Endodermal cell (in vitro differentiated cells): ENCODE data around the gene TNFRSF21. TPM values are rescaled to one million over a fixed set of nuclear protein-coding genes. Genes with fewer than 3 reads are reported as not detected.

Experiments
- DNase-seq: peaks from one replicate; pipeline ENCODE4 v3.0.0-alpha.2; 2017
- H3K27ac ChIP-seq: 2 replicates; pipeline ENCODE4 v1.5.1; 2013; ENCODE audit warnings: mild to moderate bottlenecking, low read depth, low read length, moderate library complexity
- H3K27me3 ChIP-seq: 2 replicates; pipeline ENCODE4 v1.6.1; 2013; ENCODE audit warnings: mild to moderate bottlenecking, low read length, moderate library complexity; ENCODE audit not compliant: insufficient read depth, control insufficient read depth, poor library complexity, severe bottlenecking
- H3K36me3 ChIP-seq: 2 replicates; pipeline ENCODE4 v1.7.0; 2013; ENCODE audit warnings: mild to moderate bottlenecking, low read length, moderate library complexity; ENCODE audit not compliant: control insufficient read depth, insufficient read depth
- H3K4me1 ChIP-seq: one replicate; pipeline ENCODE4 v1.7.0; 2013; ENCODE audit warnings: low read length; ENCODE audit not compliant: control insufficient read depth, insufficient read depth
- H3K4me3 ChIP-seq: 2 replicates; pipeline ENCODE4 v1.5.1; 2013; ENCODE audit warnings: mild to moderate bottlenecking, low read length, moderate library complexity
- H3K9ac ChIP-seq: 2 replicates; pipeline ENCODE4 v1.6.1; 2013; ENCODE audit warnings: mild to moderate bottlenecking, low read length, moderate library complexity; ENCODE audit not compliant: poor library complexity, severe bottlenecking; ENCODE audit errors: extremely low read depth
- H3K9me3 ChIP-seq: 2 replicates; pipeline ENCODE4 v1.6.1; 2013; ENCODE audit warnings: mild to moderate bottlenecking, low read length, moderate library complexity; ENCODE audit not compliant: control insufficient read depth
- H3K27ac Mint-ChIP-seq: 2 replicates; pipeline ENCODE4 v1.8.0; 2020; ENCODE audit warnings: mixed read lengths
- H3K27me3 Mint-ChIP-seq: 2 replicates; pipeline ENCODE4 v1.8.0; 2021; ENCODE audit warnings: mild to moderate bottlenecking, mixed read lengths; ENCODE audit not compliant: insufficient read depth
- H3K36me3 Mint-ChIP-seq: 2 replicates; pipeline ENCODE4 v1.8.0; 2020; ENCODE audit warnings: low read depth, mixed read lengths
- H3K4me1 Mint-ChIP-seq: 2 replicates; pipeline ENCODE4 v1.8.0; 2020; ENCODE audit warnings: mixed read lengths
- H3K4me3 Mint-ChIP-seq: 2 replicates; pipeline ENCODE4 v1.8.0; 2020; ENCODE audit warnings: mild to moderate bottlenecking, moderate library complexity, mixed read lengths
- H3K9me3 Mint-ChIP-seq: 2 replicates; pipeline ENCODE4 v1.8.0; 2020; ENCODE audit warnings: mild to moderate bottlenecking, mixed read lengths
- CTCF ChIP-seq: fragments of 200-600 bp; sonication (generic); conservative IDR thresholded peaks from 2 replicates; pipeline ENCODE4 v1.5.0; 2021; ENCODE audit warnings: antibody characterized with exemption, mild to moderate bottlenecking
- WGBS, 2 experiments: methylation state at CpG; one replicate each; pipeline versions ENCODE4 v1.1.5 to v1.1.7; 2013; ENCODE audit warnings: missing lambda C conversion rate in 2 of 2, mixed read lengths in 1 of 2; ENCODE audit not compliant: insufficient coverage in 1 of 2, insufficient read length in 1 of 2; 5-methylcytosine and 5-hydroxymethylcytosine counted together
- total RNA-seq, 2 donors: library from RNA; stranded (reverse); fragmentation: NEBNext Ultra II Directional in 1 of 2; extraction: Animal tissue kit (Norgen Biotek cat#: 25700) in 1 of 2; gene quantifications; 2 replicates in 1 of 2; 3 replicates in 1 of 2; pipeline ENCODE4 v1.2.1, GENCODE V29; 2021

TNFRSF21 gene
- total RNA-seq, 2 donors from 2014 or later, result 63.3 to 93.2 TPM

DNA sequence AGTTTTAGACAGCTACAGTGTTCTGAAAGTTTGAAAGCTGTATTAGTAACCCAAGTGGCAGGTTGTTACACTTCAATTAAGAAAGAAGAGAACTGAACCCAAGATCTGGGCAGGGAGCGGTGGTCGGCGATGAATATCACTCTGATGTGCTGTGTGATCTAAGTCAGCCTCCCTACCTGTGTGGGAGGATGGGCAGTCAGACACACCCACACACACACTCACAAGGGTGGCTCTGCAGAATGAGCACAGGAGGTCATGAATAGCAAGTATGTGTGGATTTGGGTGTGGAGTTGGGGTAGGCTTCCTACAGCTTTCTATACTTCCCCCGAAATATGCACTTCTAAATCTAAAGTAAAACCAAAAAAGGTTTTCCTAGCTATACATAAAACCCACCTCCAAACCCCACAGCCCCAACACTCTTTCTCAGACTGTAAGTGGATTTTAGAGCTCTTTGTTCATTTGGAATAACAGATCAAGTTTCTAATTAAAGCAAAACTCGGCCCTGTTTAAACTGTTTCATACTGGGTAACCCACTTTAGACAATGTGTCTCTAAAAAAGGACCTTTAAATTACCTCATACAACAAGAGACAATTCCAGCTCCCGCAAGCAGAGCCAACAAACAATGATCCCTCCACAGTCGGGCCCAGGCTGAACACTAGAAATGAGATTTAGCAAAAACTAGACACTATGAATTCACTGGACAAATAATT is 19.4 kb downstream of the TNFRSF21 start:
- H3K36me3 ChIP-seq, result peaks cover 60% of the 10 kb centered on the region
- no peak for DNase-seq
- no peaks in the 10 kb centered on the region for H3K27me3 ChIP-seq
- peaks cover 7% of the 10 kb centered on the region for H3K4me1 ChIP-seq
- no peaks in the 10 kb centered on the region for H3K9me3 Mint-ChIP-seq
- no peak overlapping the region for H3K4me3 Mint-ChIP-seq
- no peak overlapping the region for H3K27ac Mint-ChIP-seq
- no peaks in the 10 kb centered on the region for H3K27me3 Mint-ChIP-seq
- H3K4me3 ChIP-seq, result no peak overlapping the region
- 83 to 93% methylated on average over 1 to 7 of the region's 7 CpGs for WGBS, 2 experiments
- peaks cover 29% of the 10 kb centered on the region for H3K4me1 Mint-ChIP-seq
- H3K36me3 Mint-ChIP-seq, result peaks cover 20% of the 10 kb centered on the region
- no peaks in the 10 kb centered on the region for H3K9me3 ChIP-seq
- H3K27ac ChIP-seq, result no peak overlapping the region
- no peak overlapping the region for H3K9ac ChIP-seq
- no peak for TF ChIP-seq CTCF

- peak overlapping the region; percentile 60 for H3K27ac Mint-ChIP-seq
These were observed 21.2 kb downstream of the TNFRSF21 start for GRCh38 chr6:47288267-47289090.

DNA sequence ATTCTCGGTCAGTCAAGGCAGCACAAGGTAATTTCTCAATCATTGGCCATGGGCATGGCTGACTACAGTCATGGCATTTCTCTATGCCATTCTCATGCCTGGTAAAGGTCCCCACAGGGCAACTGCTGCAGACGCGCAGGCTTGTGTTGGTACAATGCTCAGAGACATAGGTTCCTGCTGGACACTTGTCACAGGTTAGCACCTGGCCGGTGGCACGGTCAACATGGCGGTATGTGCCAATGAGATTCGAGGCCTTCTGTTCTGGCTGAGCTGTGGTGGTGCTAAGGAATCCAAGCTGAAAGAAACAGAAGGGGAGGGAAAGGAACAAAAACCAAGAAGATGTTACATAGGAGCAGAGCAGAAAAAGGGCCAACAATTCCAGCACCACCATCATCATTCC is 23.4 kb downstream of the TNFRSF21 start:
- Histone ChIP-seq H3K4me1 (peaks cover 5% of the 10 kb centered on the region), H3K27me3 (no peaks in the 10 kb centered on the region), H3K27ac (no peak overlapping the region), H3K9ac (no peak overlapping the region), H3K9me3 (no peaks in the 10 kb centered on the region), H3K4me3 (no peak overlapping the region), H3K36me3 (peaks cover 80% of the 10 kb centered on the region)
- no peak overlapping the region for H3K27ac Mint-ChIP-seq
- no peaks in the 10 kb centered on the region for H3K9me3 Mint-ChIP-seq
- no peak for DNase-seq
- no peak for TF ChIP-seq CTCF
- WGBS, 2 experiments, result 94 to 98% methylated on average over 3 to 7 of the region's 7 CpGs
- H3K27me3 Mint-ChIP-seq, result no peaks in the 10 kb centered on the region
- H3K4me3 Mint-ChIP-seq, result no peak overlapping the region
- H3K4me1 Mint-ChIP-seq, result peaks cover 16% of the 10 kb centered on the region
- H3K36me3 Mint-ChIP-seq, result peaks cover 54% of the 10 kb centered on the region

More at GRCh38 chr6:47288267-47289090, 21.2 kb downstream of the TNFRSF21 start:
- Histone ChIP-seq H3K27me3 (no peaks in the 10 kb centered on the region), H3K4me1 (peaks cover 5% of the 10 kb centered on the region), H3K9me3 (no peaks in the 10 kb centered on the region), H3K27ac (no peak overlapping the region), H3K36me3 (peaks cover 74% of the 10 kb centered on the region), H3K4me3 (no peak overlapping the region), H3K9ac (no peak overlapping the region)
- no peaks in the 10 kb centered on the region for H3K27me3 Mint-ChIP-seq
- no peaks in the 10 kb centered on the region for H3K9me3 Mint-ChIP-seq
- peak; percentile 67 for DNase-seq
- 71 to 90% methylated on average over 3 to 6 of the region's 7 CpGs for WGBS, 2 experiments
- H3K4me3 Mint-ChIP-seq, result no peak overlapping the region
- H3K4me1 Mint-ChIP-seq, result peaks cover 16% of the 10 kb centered on the region
- H3K36me3 Mint-ChIP-seq, result peaks cover 38% of the 10 kb centered on the region
- no peak for TF ChIP-seq CTCF
